ENCODE data around the gene NR4A1.

NR4A1 gene

GRCh38 chr12:52084491-52085231 lies 33.4 kb downstream of the NR4A1 start:
- H3K9ac ChIP-seq (ENCODE audit: low read length) = no peak overlapping the region
- no peaks in the 10 kb centered on the region for H4K20me1 ChIP-seq (ENCODE audit: low read depth, low read length)
- no peaks in the 10 kb centered on the region for H3K79me2 ChIP-seq (ENCODE audit: insufficient read depth, low read length)
- no peak overlapping the region for H2AFZ ChIP-seq (ENCODE audit: low read depth, low read length, severe bottlenecking)
- no peaks in the 10 kb centered on the region for H3K9me3 ChIP-seq (ENCODE audit: insufficient read depth, low read length)
- H3K9me2 ChIP-seq (replicated peaks; ENCODE audit: insufficient read depth, low read length) = no peaks in the 10 kb centered on the region
- no peak overlapping the region for H3K4me2 ChIP-seq (ENCODE audit: low read depth, low read length, poor library complexity, severe bottlenecking)
- no peak overlapping the region for H3K4me3 ChIP-seq (ENCODE audit: insufficient read depth, low read length, poor library complexity, severe bottlenecking)
- no peaks in the 10 kb centered on the region for H3K36me3 ChIP-seq (ENCODE audit: low read length)
- no peak overlapping the region for H3K27ac ChIP-seq (ENCODE audit: low read depth, low read length)
- TF ChIP-seq EZH2phosphoT487 (conservative IDR thresholded peaks at IDR 0.05; ENCODE audit: low read length) (no peak), CTCF (IDR thresholded peaks at IDR 0.05; ENCODE audit: insufficient read depth, low read length, poor library complexity, severe bottlenecking) (no peak)
- no peaks in the 10 kb centered on the region for H3K27me3 ChIP-seq (ENCODE audit: low read length)
- no peaks in the 10 kb centered on the region for H3F3A ChIP-seq (ENCODE audit: insufficient read depth)

GRCh38 chr12:52085682-52086180 lies 34.5 kb downstream of the NR4A1 start:
- Histone ChIP-seq H3K79me2 (ENCODE audit: insufficient read depth, low read length) (no peaks in the 10 kb centered on the region), H4K20me1 (ENCODE audit: low read depth, low read length) (no peaks in the 10 kb centered on the region), H2AFZ (ENCODE audit: low read depth, low read length, severe bottlenecking) (no peak overlapping the region), H3K27me3 (ENCODE audit: low read length) (no peaks in the 10 kb centered on the region), H3F3A (ENCODE audit: insufficient read depth) (no peaks in the 10 kb centered on the region), H3K27ac (ENCODE audit: low read depth, low read length) (no peak overlapping the region), H3K9me3 (ENCODE audit: insufficient read depth, low read length) (no peaks in the 10 kb centered on the region), H3K4me2 (ENCODE audit: low read depth, low read length, poor library complexity, severe bottlenecking) (no peak overlapping the region), H3K4me3 (ENCODE audit: insufficient read depth, low read length, poor library complexity, severe bottlenecking) (no peak overlapping the region), H3K9me2 (replicated peaks; ENCODE audit: insufficient read depth, low read length) (no peaks in the 10 kb centered on the region), H3K9ac (ENCODE audit: low read length) (no peak overlapping the region), H3K36me3 (ENCODE audit: low read length) (no peaks in the 10 kb centered on the region)
- TF ChIP-seq EZH2phosphoT487 (conservative IDR thresholded peaks at IDR 0.05; ENCODE audit: low read length) = no peak
- TF ChIP-seq CTCF (IDR thresholded peaks at IDR 0.05; ENCODE audit: insufficient read depth, low read length, poor library complexity, severe bottlenecking) = no peak

- Histone ChIP-seq H3K4me3 (ENCODE audit: insufficient read depth, low read length, poor library complexity, severe bottlenecking) (no peak overlapping the region), H3K9me3 (ENCODE audit: insufficient read depth, low read length) (no peaks in the 10 kb centered on the region), H3K27me3 (ENCODE audit: low read length) (no peaks in the 10 kb centered on the region), H3F3A (ENCODE audit: insufficient read depth) (no peaks in the 10 kb centered on the region), H3K9ac (ENCODE audit: low read length) (no peak overlapping the region), H3K4me2 (ENCODE audit: low read depth, low read length, poor library complexity, severe bottlenecking) (no peak overlapping the region), H3K79me2 (ENCODE audit: insufficient read depth, low read length) (no peaks in the 10 kb centered on the region), H3K9me2 (replicated peaks; ENCODE audit: insufficient read depth, low read length) (no peaks in the 10 kb centered on the region), H3K36me3 (ENCODE audit: low read length) (no peaks in the 10 kb centered on the region), H4K20me1 (ENCODE audit: low read depth, low read length) (no peaks in the 10 kb centered on the region), H2AFZ (ENCODE audit: low read depth, low read length, severe bottlenecking) (no peak overlapping the region), H3K27ac (ENCODE audit: low read depth, low read length) (no peak overlapping the region)
- no peak for TF ChIP-seq EZH2phosphoT487 (conservative IDR thresholded peaks at IDR 0.05; ENCODE audit: low read length)
- TF ChIP-seq CTCF (IDR thresholded peaks at IDR 0.05; ENCODE audit: insufficient read depth, low read length, poor library complexity, severe bottlenecking) = no peak
Measured at GRCh38 chr12:52086366-52086765, 35.1 kb downstream of the NR4A1 start.
